ENCODE results near the gene OR5AK2. TPM values are rescaled to one million over a fixed set of nuclear protein-coding genes. Genes with fewer than 3 reads are reported as not detected.
A peak's percentile ranks its signal among the peaks of the same experiment; 100 is the strongest.

Gene OR5AK2
- total RNA-seq, 1 donor from 2014 or later = not detected

DNA sequence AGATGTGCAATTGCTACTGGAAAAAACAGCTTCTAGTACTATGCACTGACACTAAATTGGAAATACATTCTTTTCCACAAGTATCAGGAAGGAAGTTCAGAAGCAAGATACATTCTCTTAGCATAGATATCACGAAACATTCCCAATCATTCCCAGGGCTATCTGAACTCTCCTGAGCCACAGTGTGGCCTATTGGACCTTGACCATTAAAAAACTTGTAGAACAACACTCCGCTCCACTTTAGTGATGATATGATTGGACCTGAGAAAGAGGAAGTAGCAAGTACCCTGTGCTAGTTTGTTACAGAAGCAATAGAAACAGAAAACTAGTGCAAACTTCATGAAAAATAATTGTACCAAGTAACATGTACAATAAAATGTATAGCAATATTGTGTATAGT, 11.4 kb upstream of the OR5AK2 start:
- H3K4me3 ChIP-seq (ENCODE audit: low read depth, low read length) = no peak overlapping the region
- no peak for DNase-seq (ENCODE audit: low read depth)
- TF ChIP-seq, protein P1, sequence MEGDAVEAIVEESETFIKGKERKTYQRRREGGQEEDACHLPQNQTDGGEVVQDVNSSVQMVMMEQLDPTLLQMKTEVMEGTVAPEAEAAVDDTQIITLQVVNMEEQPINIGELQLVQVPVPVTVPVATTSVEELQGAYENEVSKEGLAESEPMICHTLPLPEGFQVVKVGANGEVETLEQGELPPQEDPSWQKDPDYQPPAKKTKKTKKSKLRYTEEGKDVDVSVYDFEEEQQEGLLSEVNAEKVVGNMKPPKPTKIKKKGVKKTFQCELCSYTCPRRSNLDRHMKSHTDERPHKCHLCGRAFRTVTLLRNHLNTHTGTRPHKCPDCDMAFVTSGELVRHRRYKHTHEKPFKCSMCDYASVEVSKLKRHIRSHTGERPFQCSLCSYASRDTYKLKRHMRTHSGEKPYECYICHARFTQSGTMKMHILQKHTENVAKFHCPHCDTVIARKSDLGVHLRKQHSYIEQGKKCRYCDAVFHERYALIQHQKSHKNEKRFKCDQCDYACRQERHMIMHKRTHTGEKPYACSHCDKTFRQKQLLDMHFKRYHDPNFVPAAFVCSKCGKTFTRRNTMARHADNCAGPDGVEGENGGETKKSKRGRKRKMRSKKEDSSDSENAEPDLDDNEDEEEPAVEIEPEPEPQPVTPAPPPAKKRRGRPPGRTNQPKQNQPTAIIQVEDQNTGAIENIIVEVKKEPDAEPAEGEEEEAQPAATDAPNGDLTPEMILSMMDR (conservative IDR thresholded peaks at IDR 0.05; ENCODE audit: low read depth, low read length) = no peak

DNA sequence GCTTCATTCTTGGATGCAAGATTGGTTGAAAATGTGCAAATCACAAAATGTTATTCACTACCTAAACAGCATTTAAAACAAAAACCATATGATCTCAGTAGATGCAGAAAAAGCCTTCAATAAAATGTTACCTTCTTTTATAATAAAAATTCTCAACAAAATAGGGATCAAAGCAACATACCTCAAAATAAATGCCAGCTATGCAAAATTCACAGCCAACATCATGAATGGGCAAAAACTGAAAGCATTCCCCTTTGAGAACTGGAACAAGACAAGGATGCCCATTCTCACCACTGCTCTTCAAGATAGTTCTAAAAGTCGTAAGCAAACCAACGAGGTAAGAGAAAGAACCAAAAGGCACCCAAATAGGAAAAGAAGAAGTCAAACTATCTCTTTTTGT, 2.0 kb downstream of the OR5AK2 start:
- no peak for DNase-seq (ENCODE audit: low read depth)
- H3K4me3 ChIP-seq (ENCODE audit: low read depth, low read length) = no peak overlapping the region
- TF ChIP-seq, protein P1 (conservative IDR thresholded peaks at IDR 0.05; ENCODE audit: low read depth, low read length) = no peak

DNA sequence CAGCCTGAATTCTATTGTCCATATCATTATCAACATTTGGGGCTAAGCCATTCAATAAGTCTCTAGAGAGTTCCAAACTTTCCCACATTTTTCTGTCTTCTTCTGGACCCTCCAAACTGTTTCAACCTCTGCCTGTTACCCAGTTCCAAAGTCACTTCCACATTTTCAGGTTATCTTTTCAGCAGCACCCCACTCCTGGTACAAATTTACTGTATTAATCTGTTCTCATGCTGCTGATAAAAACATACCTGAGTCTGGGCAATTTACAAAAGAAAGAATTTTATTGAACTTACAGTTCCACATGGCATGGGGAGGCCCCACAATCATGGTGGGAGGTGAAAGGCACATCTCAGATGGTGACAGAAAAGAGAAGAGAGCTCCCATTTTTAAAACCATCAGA, 5.8 kb downstream of the OR5AK2 start:
- TF ChIP-seq, protein P1 (conservative IDR thresholded peaks at IDR 0.05; ENCODE audit: low read depth, low read length) = no peak
- no peak for DNase-seq (ENCODE audit: low read depth)
- no peak overlapping the region for H3K4me3 ChIP-seq (ENCODE audit: low read depth, low read length)

DNA sequence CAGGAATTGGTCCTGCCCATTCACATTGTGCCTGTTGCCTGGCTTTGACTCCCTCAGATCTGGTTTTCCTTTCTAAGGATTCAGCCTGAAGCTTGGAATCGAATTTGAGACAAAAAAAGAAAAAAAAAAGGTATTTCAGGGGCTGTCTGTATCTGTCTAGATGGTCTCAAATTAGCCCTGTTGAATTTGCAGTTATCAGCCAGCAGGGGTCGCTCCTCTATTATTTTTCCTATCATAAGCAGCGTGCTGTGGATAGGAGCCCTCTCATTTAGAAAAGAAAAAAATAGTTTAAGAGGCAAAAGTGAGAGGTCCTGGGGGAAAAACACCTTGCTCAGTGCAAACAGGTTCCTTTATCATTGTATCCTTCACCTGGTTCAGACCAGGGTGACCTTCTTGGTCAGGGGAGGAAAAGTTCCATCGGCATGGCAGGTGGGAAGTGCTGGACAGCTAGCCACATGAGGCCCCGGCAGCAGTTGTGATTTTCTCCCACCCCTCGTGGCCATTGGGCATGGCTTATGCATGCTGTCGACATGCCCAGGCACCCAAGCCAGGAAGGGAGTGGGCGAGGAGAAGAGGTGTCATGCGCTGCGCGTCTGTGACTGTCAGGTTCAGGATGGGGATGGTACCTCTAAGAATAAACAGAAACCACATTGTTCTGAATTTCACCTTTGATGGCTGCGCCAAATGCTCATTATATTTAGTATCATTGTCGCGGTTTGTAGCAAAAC, 13.1 kb downstream of the OR5AK2 start:
- TF ChIP-seq, protein P1 (conservative IDR thresholded peaks at IDR 0.05; ENCODE audit: low read depth, low read length) = peak; percentile 32
- DNase-seq (ENCODE audit: low read depth) = no peak
- H3K4me3 ChIP-seq (ENCODE audit: low read depth, low read length) = no peak overlapping the region

DNA sequence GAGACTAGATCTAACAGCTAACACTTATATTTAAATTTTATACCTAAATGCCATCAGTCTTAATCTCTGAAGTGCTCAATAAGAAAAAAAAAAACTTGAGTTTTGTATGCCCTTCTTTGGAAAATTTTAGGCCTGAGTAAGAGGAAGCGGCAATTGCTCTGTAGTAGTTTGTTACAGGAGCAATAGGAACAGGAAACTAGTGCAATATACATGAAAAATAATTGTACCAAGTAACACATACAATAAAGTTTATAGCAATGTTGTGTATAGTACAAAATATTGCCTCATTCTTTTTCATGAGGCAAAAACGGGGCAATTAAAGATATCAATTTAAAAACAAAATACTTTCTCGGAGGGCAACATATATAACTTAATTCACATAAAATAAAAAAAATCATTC, 19.7 kb downstream of the OR5AK2 start:
- TF ChIP-seq, protein P1 (conservative IDR thresholded peaks at IDR 0.05; ENCODE audit: low read depth, low read length) = no peak
- no peak for DNase-seq (ENCODE audit: low read depth)
- H3K4me3 ChIP-seq (ENCODE audit: low read depth, low read length) = no peak overlapping the region

DNA sequence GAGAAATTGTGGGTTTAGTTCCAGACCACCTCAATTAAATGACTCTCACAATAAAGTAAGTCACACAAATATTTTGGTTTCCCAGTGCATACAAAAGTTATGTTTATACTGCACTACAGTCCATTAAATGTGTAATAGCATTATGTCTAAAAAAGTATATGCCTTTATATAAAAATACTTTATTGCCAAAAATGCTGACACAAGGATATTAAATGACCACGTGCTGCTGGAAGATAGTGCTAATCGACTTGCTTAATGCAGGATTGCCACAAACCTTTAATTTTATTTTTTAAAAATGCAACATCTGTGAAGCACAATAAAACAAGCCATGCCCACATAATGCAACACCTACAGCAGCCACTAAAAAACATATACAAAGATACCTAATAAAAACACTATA, 27.0 kb downstream of the OR5AK2 start:
- no peak for DNase-seq (ENCODE audit: low read depth)
- no peak overlapping the region for H3K4me3 ChIP-seq (ENCODE audit: low read depth, low read length)
- TF ChIP-seq, protein P1 (conservative IDR thresholded peaks at IDR 0.05; ENCODE audit: low read depth, low read length) = no peak

DNA sequence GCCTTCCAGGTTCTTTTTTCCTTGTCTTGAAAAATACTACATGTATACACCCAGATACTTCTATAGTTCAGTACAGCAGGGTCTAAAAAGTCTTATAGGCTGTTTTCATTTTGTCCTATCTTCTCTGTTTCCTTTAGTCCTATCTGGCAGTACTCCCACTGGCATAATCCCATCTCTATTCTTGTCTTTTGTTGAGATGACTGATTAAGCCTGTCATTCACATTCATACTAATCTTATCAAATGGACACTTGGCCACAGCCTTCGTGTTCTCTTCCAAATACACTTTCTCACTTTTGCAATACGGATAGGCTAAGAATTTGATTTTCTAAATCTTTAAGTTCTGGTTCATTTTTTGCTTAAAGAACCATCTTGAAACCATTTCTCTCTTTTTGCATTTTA, 42.8 kb downstream of the OR5AK2 start:
- TF ChIP-seq, protein P1 (conservative IDR thresholded peaks at IDR 0.05; ENCODE audit: low read depth, low read length) = no peak
- no peak for DNase-seq (ENCODE audit: low read depth)
- no peak overlapping the region for H3K4me3 ChIP-seq (ENCODE audit: low read depth, low read length)
